MM.1S (cell line): ENCODE results near the gene RPUSD1.

Source experiments
- EZH2 ChIP-seq: fragments of 300-600 bp; sonication (generic); optimal IDR thresholded peaks from 2 replicates; pipeline ENCODE3; 2017; ENCODE audit warnings: low read depth, mild to moderate bottlenecking, antibody characterized with exemption, low read length, mixed read lengths
- TF ChIP-seq, protein P1 (sequence below): fragments of 300-600 bp; sonication (generic); IDR thresholded peaks from 2 replicates; pipeline ENCODE4 v1.5.1; 2016; ENCODE audit warnings: antibody characterized with exemption, low read length, mixed read lengths

- TF ChIP-seq, protein P1, sequence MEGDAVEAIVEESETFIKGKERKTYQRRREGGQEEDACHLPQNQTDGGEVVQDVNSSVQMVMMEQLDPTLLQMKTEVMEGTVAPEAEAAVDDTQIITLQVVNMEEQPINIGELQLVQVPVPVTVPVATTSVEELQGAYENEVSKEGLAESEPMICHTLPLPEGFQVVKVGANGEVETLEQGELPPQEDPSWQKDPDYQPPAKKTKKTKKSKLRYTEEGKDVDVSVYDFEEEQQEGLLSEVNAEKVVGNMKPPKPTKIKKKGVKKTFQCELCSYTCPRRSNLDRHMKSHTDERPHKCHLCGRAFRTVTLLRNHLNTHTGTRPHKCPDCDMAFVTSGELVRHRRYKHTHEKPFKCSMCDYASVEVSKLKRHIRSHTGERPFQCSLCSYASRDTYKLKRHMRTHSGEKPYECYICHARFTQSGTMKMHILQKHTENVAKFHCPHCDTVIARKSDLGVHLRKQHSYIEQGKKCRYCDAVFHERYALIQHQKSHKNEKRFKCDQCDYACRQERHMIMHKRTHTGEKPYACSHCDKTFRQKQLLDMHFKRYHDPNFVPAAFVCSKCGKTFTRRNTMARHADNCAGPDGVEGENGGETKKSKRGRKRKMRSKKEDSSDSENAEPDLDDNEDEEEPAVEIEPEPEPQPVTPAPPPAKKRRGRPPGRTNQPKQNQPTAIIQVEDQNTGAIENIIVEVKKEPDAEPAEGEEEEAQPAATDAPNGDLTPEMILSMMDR: no peak
- no peak for TF ChIP-seq EZH2
These were observed 5.3 kb downstream of the RPUSD1 start for GRCh38 chr16:782766-783403.
